NCI-H226 (cell line): Measurements from ENCODE around the gene SLC12A7.
"Not testable (repeated sequence)": the region's sequence is repeated elsewhere in the genome, so short reads cannot be mapped to it uniquely, and the experiment has no call there.

ENCODE experiments used
- DNase-seq: peaks from one replicate; pipeline ENCODE4 v3.0.0-alpha.2; 2015

SLC12A7 gene

DNA sequence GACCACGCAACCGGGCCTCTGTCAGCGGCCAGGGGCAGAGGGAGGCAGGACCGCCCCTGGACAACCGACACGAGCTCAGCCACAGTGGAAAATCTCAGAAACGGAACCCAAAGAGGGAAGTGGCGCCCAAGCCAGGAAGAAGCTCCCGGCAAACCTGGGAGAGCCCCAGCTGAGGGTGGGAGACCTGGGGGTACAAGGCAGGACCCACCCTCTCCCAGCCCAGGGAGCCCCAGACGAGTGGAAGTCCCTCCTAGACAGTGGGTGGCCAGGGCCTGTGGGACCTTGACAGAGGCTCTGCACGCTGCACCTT is 3.0 kb downstream of the SLC12A7 start:
- no peak for DNase-seq

DNA sequence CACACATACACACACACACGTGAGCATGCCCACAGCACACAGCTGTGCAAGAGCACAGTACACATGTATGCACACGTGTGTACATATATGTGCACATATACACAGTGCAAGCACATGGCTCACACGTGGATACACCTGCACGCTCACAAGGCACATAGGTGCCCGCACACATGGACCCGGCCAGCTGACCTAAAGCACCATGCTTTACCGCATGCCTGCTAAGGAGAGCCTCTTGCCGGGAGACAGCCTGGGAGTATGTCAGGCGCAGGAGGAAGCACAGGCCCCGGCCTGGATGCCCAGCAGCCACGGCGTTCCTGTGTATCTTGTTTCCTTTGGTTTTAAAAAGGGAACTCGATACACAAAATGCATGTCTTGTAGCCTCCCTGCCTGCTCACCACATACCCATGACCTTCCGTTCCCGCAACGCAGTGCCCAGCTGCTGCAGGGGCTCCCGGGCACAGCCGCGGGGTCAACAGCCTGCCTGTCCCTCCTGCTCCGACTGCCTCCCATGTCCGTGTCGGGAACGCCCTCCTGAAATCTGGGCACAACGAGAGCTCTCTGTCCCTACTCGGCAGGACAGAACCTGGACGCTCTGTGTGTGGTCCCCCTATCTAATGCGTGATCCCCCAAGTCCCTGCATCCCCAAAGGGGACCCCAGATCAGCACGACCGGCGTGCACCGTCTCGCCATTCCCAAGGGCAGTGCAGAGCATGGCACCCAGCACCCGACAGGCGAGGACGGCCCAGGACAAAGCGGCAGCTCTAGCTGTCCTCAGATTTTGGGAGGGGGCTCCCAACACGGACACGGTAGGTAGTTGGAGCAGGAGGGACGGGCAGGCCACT is 3.6 kb downstream of the SLC12A7 start:
- DNase-seq = no peak

DNA sequence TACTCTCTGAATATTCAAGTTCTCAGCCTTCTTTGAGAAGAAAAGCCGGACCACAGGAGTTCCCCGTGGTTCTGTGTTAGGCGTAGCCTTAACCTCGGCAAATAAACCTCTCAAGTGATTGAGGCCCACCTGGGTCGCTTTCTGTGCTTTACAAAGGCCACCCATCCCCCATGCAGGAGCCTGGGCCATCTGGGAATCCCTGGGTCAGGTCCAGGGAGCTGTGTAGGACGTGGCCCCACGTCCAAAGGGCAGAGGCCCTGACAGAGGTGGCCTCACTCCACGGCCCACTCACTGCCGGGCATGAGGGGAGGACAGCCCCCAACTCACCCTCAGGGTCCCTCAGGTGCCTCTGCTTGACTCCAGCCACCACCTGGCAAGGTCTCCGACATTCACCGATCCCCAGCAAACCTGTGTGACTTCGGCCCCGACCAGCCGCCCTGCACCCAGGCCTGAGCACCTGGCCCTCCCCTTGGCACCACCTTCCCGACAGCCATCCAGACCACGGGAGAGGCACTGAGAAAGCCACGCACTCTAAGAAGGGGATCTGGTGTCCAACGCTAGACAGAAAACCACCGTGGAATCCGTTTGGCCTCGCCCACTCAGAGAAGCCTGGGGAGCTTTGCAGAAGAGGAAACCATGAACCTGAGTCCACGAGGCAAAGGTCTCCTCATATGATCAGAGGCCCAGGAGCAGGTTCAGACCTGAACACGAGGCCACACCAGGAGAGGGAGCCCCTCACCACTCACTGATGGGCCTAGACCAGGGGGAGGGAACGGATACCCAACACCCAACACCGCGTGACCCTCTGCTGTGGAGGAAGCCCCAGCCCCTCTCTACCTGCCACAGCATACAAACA is 4.5 kb downstream of the SLC12A7 start:
- no peak for DNase-seq

DNA sequence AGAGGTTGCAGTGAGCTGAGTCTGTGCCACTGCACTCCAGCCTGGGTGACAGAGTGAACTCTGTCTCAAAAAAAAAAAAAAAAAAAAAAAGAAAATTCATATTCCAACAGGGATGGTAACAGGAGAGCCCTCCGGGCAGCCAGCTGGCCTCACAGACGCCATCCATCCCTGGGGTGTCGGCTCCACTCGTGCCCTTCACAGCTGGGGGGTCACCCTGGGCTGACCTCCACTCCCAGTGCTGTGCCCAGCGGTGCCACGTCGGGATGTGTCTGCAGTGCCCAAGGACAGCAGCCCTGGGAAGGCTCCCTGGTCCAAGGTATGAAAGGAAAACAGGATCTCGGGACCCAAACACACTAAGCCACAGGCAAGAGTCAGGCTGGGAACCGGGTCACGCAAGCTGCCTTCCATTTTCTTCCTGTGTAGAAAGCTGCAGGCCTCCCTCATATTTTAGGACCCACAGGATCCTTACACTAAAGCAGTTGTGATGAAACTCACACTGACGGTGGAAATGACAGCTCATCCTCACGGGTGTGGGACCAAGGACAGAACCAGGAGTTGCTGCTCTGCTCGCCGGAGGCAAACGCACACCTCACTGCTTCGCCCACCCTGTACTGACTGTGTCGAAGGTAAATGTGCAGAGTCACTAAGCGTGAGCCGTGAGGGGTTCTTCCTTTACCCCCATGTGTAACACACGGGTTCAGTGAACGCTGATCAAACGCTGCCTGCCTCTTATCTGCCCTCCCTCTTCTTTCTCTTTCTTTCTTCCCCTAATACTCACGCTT is 5.3 kb downstream of the SLC12A7 start:
- DNase-seq = no peak

DNA sequence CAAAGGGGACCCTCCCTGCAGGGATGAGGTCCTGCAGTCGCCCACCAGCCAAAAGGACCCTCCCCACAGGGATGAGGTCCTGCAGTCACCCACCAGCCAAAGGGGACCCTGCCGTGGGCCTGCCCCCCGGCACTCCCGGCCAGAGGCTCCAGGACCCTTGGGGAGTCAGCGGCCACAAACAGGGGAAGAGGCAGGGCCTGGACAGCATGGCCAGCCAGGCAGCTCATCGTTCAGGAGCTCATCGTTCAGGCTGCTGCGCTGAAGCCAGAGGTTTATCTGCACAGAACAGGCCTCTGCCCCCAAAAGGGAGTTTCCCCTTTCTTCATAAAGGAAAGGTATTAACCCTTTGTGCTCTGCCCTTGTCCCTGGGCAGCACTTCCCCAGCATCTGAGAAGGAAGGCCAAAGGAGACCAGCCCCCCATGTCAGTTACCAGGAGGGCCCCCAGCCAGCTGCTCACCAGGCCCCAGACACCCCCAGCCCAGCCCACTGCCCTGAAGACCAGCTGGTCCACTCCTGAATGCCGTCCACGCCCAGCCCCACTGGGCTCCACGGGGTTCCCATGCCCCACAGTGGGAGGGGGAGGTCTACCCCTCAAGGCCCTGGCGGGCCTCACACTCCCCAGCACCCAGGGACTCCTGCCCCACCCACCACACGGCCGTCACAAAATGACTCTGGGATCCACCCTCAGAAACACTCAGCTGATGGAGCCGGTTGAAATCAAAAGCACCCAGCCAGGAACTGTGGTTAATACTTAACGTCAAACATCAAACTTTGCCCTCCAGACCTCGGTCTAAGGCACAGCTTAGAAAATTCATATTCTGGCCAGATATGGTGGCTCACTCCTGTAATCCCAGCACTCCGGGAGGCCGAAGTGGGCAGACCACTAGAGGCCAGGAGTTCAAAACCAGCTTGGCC is 6.3 kb downstream of the SLC12A7 start:
- no peak for DNase-seq

DNA sequence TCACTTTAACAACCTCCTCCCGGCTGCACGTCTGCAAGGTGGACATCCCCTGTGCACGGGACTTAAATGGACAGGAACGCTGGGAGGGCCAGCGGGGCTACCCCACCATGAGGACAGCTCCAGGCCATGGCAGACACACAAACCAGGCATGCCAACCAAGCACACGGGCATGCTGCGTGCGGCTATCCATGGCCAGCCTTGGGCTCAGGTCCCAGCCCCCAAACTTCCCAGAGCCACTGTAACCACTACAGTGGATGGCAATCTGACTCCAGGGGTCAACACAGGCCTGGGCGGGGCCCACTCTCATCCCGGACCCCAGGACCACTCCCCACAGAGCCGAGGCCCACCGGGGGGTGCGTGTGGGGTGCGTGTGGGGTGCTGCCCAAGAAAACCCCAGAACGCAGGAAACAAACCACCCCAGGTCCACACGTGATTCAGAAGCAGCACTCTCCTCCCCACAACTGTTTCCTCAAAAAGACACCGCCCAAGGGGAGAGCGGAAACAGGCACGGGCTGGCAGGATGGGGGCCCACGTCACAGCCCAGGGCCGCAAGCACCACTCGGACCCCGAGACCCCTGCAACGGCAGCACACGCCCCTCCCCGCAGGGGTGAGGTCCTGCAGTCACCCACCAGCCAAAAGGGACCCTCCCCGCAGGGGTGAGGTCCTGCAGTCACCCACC is 7.4 kb downstream of the SLC12A7 start:
- DNase-seq = no peak

DNA sequence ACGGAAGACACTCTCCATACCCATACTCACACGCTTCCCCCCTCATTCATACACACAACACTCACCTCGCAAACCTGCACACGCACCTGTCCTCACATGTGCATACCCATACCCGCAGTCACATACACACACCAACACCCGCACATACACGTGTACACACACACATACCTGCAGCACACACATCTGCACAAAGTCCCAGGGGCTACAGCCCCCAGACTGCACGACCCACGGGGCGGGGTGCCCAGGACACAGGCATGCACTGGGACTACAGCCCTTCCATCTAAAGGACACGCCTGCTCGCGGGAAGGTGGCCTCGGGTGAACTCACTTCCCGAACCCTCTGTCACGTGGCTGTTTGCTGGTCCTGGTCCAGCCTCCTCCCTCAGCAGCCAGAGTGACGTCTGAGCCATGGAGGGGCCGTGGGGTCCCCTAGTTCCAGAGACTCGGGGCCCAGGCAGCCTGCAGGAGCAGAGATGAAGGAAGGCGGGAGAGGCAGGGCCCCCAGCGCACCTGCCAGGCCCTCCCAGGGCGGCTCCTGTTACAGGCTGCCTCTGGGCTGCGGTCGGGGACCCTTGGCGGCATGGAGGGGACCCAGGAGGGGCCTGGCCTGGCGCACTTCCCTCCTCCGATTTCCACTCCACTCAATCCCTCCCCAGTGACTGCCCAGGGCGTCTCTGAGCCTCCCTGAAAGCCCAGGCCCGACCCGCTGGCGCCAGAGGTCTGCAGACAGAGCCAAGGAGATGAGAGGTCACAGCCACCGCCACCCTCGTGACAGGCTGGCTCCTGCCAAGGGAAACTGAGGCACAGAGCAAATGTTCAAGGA is 8.1 kb downstream of the SLC12A7 start:
- no peak for DNase-seq

DNA sequence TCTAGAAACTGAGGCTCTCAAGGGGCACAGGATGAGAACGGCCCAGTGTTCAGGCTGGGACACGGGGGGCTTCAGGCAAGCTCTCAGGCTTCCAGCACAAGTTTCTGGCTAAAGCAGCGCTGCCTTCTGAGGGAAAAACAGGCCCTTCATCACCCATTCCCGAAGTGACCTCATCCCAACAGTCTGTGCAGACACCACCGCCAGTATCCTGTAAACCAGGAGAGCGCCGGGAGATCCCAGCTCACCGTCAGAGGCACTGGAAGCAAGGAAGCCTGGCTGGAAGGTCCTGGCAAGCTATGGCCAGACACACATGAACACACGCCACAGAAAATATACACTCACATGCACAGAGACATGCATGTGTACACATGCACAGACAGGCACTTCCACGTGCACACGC is 8.8 kb downstream of the SLC12A7 start:
- no peak for DNase-seq

DNA sequence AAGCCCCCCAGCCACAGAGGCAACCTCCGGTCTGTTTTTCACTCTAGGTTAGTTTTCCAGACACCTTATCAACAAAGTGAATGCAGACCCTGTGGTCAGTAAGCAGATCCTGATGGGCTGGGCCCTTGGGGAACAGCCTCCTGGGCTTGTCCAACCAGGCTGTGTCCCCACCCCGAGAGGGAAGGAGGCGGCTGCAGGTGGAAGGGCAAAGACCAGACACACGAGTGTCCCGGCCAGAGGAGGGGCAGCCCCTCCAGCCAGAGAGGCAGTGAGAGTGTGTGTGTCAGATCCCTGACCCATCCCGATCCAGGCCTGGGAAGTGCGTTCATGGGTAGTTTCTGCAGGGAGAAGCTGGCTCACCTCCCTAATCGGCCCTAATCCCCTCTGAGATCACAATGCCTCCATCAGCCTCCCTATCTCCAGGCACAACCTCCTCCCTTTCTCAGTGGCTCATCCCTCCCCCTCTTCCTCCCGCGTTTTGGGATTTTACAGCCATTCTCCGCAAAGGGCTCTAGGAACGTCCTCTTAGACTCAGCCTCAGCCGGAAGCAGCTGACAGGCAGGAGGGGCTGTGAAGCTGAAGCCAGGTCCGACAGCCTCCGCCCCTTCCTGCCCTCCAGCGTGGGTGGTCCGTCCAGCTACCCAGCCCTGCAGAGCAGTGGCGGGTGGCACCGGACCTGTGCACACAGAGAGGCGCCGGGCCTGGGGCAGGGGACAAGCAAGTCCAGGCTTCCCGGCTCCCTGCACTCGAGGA is 9.7 kb downstream of the SLC12A7 start:
- no peak for DNase-seq

DNA sequence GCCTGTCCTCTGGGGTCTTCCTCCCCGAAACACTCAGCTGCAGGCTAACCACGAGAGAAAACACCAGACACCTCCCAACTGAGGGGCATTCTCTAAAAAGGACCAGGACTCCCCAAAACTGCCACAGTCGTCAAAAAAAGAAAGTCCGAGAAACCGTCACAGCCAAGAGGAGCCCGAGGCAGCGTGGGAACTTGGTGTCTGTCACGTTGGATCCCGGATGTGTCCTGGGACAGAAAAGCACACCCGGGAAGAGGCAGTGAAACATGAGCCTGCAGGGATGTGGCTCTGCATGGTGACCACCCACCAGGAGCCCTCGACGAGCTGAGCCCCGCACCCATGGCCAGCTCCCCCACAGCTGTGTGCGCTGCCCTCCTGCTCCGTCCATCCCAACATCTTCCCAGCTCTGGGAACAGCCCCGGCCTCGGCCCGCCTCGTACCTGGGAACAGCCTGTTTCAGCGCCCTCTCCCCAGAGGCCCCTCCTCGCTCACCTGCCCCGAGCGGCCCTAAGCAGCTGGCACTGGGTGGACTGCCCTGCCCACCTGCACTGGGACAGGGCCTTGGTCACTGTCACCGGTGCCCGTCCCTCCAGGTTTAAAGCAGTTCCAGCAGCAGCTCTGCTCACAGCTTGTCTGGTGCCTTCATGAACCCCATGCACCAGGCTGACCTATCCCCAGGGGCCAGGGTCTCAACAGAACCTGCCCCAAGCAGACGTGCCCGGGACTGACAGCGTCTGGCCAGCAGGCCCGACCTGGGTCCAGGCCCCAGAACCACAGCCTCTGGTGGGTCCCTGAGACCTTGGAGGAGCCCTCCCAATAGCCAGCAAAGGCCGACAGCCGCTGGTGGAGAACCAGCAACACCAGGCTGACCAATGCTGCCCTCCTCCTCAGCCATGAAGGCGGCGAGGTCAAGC is 10.9 kb downstream of the SLC12A7 start:
- DNase-seq = no peak

DNA sequence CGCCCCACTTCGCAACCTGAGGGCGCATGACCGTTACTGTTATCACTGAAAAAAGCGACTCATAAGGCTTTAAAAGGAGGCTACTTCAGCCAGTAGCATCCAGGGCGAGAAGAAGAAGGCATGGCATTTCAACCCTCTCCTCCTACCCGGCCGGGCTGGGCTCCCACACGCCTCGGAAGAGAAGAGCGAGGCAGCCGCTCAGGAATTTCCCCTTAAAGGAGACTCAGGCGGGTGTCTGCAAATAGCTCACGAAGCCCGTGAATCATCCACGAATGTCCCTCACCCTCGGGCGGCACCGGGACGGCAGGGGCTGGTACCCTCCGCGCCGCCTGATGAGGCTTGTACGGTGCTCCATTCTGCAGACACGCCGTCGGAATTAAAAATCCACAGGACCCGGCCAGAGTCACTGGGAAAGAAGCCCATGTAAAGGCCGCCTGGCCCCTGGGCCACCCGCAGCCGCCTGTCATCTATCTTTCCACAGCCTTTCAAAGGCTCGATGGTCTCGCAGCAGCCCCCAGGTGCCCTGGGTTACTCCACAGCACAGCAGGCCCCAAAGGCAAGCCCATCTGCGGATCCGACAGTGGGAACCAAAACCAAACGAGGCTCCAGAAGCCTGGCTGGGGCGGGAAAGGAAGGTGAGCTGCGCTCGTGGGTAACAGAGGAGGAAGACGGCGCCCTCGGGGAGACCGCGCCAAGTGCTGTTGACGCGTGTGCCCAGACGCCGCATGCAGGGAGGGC is 11.8 kb downstream of the SLC12A7 start:
- DNase-seq = peak; percentile 70

DNA sequence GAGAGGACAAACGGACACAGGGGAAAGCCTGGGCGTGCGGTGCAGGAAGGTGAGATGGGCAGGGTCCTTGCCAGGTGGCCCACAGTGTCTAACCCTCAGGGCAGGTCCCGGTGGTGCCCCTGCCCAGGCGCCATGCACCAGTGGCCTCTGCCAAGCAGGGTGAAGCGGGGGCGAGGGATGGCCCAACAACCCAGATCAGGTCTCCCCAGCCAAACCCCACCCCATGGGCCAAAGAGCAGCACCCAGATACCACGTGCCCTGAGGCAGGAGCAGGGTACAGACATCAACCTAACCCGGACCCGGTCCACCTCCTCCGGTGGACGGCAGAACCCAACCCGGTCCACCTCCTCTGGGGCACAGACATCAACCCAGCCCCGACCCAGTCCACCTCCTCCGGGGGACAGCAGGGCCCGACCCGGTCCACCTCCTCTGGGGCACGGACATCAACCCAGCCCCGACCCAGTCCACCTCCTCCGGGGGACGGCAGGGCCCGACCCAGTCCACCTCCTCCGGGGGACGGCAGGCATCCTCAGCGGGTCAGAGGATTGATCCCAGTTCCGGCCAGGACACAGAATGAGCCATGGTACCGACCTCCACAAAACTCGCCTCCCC is 12.8 kb downstream of the SLC12A7 start:
- no peak for DNase-seq

DNA sequence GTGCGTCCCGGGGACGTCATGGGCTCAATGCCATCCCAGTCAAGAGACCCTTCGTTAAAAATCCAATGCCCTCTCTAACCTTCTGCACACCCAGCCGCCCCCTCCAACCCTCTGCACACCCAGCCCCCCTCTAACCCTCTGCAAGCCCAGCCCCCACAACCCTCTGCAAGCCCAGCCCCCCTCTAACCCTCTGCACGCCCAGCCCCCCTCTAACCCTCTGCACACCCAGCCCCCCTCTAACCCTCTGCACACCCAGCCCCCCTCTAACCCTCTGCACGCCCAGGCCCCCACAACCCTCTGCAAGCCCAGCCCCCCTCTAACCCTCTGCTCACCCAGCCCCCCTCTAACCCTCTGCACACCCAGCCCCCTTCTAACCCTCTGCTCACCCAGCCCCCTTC is 13.9 kb downstream of the SLC12A7 start:
- DNase-seq = not testable (repeated sequence)

DNA sequence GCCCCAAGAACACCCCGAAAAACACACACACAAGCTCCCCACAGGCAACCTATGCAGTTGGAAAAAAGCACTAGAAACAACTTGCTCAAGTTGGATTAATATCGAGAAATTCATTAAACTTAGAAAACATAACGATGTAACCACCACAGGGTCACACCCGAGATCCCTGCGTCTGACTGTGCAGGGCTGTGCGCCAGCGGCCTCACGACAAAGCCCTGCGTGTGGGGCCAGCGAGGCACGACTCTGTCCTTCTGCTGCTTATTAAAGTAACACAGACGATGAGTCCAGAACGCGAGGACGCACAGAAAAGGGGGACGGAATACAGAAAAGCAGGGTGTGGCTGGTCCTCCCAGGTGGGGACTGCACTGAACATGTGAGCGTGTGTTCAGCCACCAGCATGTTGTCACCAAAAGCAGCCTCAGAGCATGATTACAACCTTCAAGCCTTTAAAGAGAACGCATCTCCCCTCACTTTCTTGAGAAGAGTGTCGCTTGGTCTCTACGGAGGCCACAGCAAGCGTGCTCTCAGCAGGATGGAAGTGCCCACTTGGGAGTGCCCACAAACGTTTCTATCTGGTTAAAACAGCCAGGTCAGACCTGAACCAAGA is 14.4 kb downstream of the SLC12A7 start:
- no peak for DNase-seq

DNA sequence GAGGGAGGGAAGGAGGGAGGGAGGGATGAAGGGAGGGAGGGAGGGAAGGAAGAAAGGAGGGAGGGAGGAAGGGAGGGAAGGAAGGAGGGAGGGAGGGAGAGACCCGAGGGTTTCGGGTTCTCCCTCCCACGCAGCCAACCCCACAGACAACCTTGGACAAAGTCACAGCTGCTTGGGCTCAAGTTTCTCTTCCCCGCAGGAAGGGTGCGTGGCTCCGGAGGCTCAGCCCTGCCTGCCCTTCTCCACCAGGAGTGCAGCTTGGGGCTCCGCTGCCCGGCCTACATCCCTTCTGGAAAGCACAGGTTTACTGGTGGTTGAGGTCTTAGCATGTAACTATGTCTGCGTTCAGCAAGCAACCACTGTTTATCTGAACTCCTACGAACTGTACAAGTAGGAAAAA is 15.0 kb downstream of the SLC12A7 start:
- no peak for DNase-seq

DNA sequence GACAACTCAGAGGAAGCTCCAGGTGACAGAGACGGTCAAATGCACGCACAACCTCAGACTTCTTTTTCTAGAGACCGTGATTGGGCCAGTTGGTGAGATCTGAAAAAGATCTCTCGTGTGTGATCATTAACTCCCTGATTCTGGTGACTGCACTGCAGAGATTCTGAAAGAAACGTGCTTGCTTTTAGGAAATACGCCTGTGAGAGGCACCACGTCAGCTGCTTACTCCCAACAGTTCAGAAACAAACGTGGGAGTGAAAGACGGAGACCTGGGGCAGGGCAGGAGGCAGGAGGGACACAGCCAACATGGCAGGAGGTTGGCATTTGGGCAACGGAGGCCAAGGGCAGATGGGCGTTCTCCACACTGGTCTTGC is 15.9 kb downstream of the SLC12A7 start:
- DNase-seq = no peak

DNA sequence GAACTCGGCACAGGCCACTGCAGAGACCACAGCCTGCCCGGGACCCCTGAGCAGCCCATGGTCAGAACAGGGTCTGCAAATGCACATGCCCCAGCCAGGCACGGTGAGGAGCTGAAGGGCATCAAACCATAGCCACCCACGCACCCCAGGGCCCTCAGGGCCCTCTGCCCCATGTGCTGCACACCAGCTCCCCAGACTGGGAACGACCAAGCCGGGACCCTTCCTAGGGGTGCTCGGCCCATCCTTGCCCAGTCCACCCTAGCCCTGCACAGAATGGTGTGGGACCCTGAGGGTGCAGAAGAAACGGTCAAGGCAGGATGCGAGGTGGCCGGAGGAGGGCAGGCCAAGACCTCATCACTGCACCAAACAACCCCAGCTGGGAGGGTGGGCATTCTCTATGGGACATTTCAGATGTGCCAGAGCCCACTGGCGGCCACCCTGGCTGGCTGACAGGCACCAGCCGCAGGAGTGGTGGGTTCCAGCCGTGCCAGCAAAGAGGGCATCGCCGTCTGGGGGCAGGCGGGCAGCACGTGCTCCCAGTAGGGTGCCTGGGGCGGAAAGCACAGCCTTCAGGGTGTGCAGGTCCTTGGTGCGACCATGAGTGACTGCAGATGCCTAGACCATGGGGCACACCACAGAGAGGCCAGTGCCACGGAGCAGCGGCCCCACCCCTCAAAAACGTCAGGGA is 16.4 kb downstream of the SLC12A7 start:
- DNase-seq = no peak
